NCI-H2107 (cell line): Measurements from ENCODE around the gene SLC25A10.

Experiments
- DNase-seq: peaks from one replicate; lab custom pipeline; 2025; lab: John Stamatoyannopoulos, UW

Gene SLC25A10

GRCh38 chr17:81687770-81688541 is 24.1 kb upstream of the SLC25A10 start:
- DNase-seq: no peak

- DNase-seq: no peak
Measured at GRCh38 chr17:81688616-81689015, 23.5 kb upstream of the SLC25A10 start.

- DNase-seq: no peak
Measured at GRCh38 chr17:81690066-81690465, 22.0 kb upstream of the SLC25A10 start.

GRCh38 chr17:81690549-81690948 is 21.5 kb upstream of the SLC25A10 start:
- no peak for DNase-seq

- no peak for DNase-seq
Measured at GRCh38 chr17:81691196-81691595, 20.9 kb upstream of the SLC25A10 start.

GRCh38 chr17:81691608-81692007 is 20.5 kb upstream of the SLC25A10 start:
- DNase-seq: no peak

GRCh38 chr17:81693509-81694210 is 18.4 kb upstream of the SLC25A10 start:
- DNase-seq: no peak

GRCh38 chr17:81694810-81695209 is 17.3 kb upstream of the SLC25A10 start:
- DNase-seq: no peak

GRCh38 chr17:81695211-81695610 is 16.9 kb upstream of the SLC25A10 start:
- no peak for DNase-seq

GRCh38 chr17:81695801-81696200 is 16.3 kb upstream of the SLC25A10 start:
- DNase-seq: no peak

- DNase-seq: no peak
Measured at GRCh38 chr17:81696218-81696941, 15.7 kb upstream of the SLC25A10 start.

- DNase-seq: no peak
Measured at GRCh38 chr17:81697261-81698044, 14.6 kb upstream of the SLC25A10 start.

- no peak for DNase-seq
Measured at GRCh38 chr17:81700353-81701287, 11.5 kb upstream of the SLC25A10 start.

- no peak for DNase-seq
Measured at GRCh38 chr17:81701288-81702071, 10.6 kb upstream of the SLC25A10 start.

GRCh38 chr17:81702934-81703746 is 8.9 kb upstream of the SLC25A10 start, which contains the start of gene MRPL12:
MRPL12 (plus strand) TSS chr17:81703367; CDS start chr17:81703502, 135 bp downstream.
- DNase-seq: peak; percentile 86

GRCh38 chr17:81703747-81704654 is 8.1 kb upstream of the SLC25A10 start:
- no peak for DNase-seq

- DNase-seq: no peak
Measured at GRCh38 chr17:81705518-81706231, 6.4 kb upstream of the SLC25A10 start.
